GM18909 (cell line): ENCODE measurements around the gene KCNIP1.

ENCODE experiments used
- ATAC-seq: cut with Tn5 transposase; IDR thresholded peaks from one replicate; pipeline ENCODE4 v1.9.1; 2021; ENCODE audit warnings: mild to moderate bottlenecking; ENCODE audit not compliant: unreplicated experiment, poor library complexity

Gene KCNIP1

GRCh38 chr5:170554521-170555267, 50.9 kb downstream of the KCNIP1 start:
- no peak for ATAC-seq

- ATAC-seq = no peak
Measured at GRCh38 chr5:170557314-170557713, 53.5 kb downstream of the KCNIP1 start.

- no peak for ATAC-seq
Measured at GRCh38 chr5:170559296-170559695, 55.5 kb downstream of the KCNIP1 start.

- no peak for ATAC-seq
Measured at GRCh38 chr5:170560938-170561337, 57.1 kb downstream of the KCNIP1 start.

- ATAC-seq = no peak
Measured at GRCh38 chr5:170562166-170562874, 58.5 kb downstream of the KCNIP1 start.

GRCh38 chr5:170562875-170563228, 59.0 kb downstream of the KCNIP1 start:
- ATAC-seq = no peak

- ATAC-seq = no peak
Measured at GRCh38 chr5:170563824-170564567, 60.2 kb downstream of the KCNIP1 start.

GRCh38 chr5:170565072-170565471, 61.3 kb downstream of the KCNIP1 start:
- ATAC-seq = no peak

- no peak for ATAC-seq
Measured at GRCh38 chr5:170569101-170569500, 65.3 kb downstream of the KCNIP1 start.

- no peak for ATAC-seq
Measured at GRCh38 chr5:170570476-170570875, 66.7 kb downstream of the KCNIP1 start.

- ATAC-seq = no peak
Measured at GRCh38 chr5:170571281-170571731, 67.5 kb downstream of the KCNIP1 start.

- ATAC-seq = peak; percentile 92
Measured at GRCh38 chr5:170571875-170572852, 68.3 kb downstream of the KCNIP1 start.

- ATAC-seq = no peak
Measured at GRCh38 chr5:170573114-170573513, 69.3 kb downstream of the KCNIP1 start.

GRCh38 chr5:170573660-170574059, 69.8 kb downstream of the KCNIP1 start:
- no peak for ATAC-seq

- ATAC-seq = peak; percentile 45
Measured at GRCh38 chr5:170576602-170577535, 73.0 kb downstream of the KCNIP1 start.

GRCh38 chr5:170579601-170580000, 75.8 kb downstream of the KCNIP1 start:
- no peak for ATAC-seq

- ATAC-seq = no peak
Measured at GRCh38 chr5:170581211-170581610, 77.4 kb downstream of the KCNIP1 start.

- no peak for ATAC-seq
Measured at GRCh38 chr5:170582644-170583330, 79.0 kb downstream of the KCNIP1 start.
